Skeletal muscle satellite cell (primary cell): ENCODE results near the gene PTH1R.

Source experiments
- H3K27me3 ChIP-seq: 2 replicates; pipeline ENCODE4 v1.7.0; 2013; ENCODE audit warnings: low read length; ENCODE audit not compliant: control insufficient read depth, insufficient read depth
- H3K36me3 ChIP-seq: 2 replicates; pipeline ENCODE4 v1.7.0; 2013; ENCODE audit warnings: mild to moderate bottlenecking, control low read depth, low read length; ENCODE audit not compliant: insufficient read depth
- H3K4me1 ChIP-seq: 2 replicates; pipeline ENCODE4 v1.7.0; 2013; ENCODE audit warnings: low read length; ENCODE audit not compliant: control insufficient read depth, insufficient read depth
- H3K4me2 ChIP-seq: 2 replicates; pipeline ENCODE4 v1.7.0; 2013; ENCODE audit warnings: mild to moderate bottlenecking, low read length
- H3K4me3 ChIP-seq: 2 replicates; pipeline ENCODE4 v1.7.0; 2013; ENCODE audit warnings: low read length
- H3K9ac ChIP-seq: 2 replicates; pipeline ENCODE4 v1.7.0; 2013; ENCODE audit warnings: mild to moderate bottlenecking, low read depth, low read length, moderate library complexity
- H3K9me3 ChIP-seq: replicated peaks from 2 replicates; pipeline ENCODE4 v1.7.0; 2013; ENCODE audit warnings: mild to moderate bottlenecking, control low read depth, low read length

PTH1R gene

DNA sequence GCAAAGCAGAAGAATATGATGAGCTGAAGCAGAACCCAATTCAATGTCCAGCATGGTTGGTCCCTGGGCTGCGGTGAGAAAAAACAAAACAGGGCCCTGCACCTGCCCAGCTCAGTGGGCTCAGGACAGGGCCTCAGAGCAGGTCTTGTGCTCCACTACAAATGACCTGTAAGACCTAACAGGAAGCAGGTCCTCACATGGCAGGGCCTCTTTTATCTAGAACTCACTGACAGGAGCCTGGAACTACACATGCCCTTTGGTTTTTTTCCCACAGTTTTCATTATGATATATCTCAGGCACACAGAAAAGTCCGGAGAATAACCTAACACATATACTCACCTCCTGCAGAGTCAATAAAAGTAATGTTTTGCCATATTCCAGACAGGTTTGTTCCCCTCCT lies 60.6 kb downstream of the PTH1R start:
- peaks cover 55% of the 10 kb centered on the region for H3K36me3 ChIP-seq
- H3K27me3 ChIP-seq, result no peaks in the 10 kb centered on the region
- H3K4me3 ChIP-seq, result no peak overlapping the region
- no peak overlapping the region for H3K9ac ChIP-seq
- H3K9me3 ChIP-seq, result no peaks in the 10 kb centered on the region
- H3K4me2 ChIP-seq, result no peak overlapping the region
- peaks cover 46% of the 10 kb centered on the region for H3K4me1 ChIP-seq

DNA sequence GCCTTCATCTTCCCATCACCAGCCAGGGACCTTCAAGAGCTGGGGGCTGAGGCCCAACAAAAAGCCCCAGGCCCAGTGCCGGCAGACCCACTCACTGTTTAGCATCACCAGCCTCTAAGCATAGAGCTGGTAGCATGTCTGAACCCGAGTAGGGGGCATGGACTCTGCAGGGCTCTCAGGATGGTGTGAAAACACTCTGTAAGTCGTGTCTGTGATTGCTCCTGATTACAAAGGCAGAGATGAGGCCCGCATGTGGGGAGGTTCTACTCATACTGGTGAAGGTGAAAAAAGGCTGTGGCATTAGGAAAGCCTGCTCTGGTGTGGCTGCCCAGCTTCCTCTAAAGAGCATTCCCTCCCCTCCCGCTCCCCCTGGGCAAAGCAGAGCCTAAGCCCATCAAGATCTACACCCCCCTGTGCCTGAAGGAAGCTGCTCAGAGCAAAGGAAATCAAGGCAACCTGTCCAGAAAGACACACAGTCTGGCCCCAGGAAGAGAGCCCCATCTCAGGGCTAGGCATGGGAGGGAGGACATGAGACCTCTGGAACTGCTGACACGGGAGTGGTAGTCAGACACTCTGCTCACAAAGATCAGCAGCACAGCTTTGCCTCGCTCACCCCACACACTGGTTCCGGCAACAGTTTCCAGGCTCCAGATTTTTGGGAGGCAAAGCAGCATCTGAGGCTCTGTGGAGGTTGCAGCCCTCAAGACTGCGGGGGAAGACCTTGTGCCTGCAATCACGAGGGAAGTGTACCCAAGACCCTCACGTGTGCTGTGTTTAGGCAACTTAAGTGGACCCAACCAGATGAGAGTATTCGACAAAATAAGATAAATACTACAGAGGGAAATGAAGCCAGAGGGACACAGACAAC lies 62.3 kb downstream of the PTH1R start:
- Histone ChIP-seq H3K27me3 (no peaks in the 10 kb centered on the region), H3K9ac (no peak overlapping the region), H3K36me3 (peaks cover 55% of the 10 kb centered on the region), H3K4me3 (no peak overlapping the region), H3K9me3 (no peaks in the 10 kb centered on the region), H3K4me1 (peaks cover 36% of the 10 kb centered on the region), H3K4me2 (no peak overlapping the region)

DNA sequence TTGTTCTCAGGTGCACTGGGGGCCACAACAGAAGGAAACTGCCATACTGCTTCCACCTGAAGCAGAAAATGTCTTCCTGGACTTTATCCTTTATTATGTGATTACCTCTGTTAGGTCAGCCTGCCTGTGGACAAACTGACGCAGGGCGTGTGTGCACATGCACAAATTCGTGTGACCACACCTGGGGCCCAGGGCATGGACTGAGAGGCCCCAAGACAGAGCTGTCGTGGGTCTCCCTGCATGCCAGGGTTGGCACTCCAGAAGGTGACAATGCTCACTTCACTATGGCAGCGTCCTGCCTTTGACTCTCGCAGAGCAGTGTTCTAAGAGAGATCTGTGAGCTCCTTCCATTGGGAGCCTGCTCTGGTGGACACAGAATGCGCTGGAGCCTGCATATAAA lies 64.6 kb downstream of the PTH1R start:
- Histone ChIP-seq H3K27me3 (no peaks in the 10 kb centered on the region), H3K9me3 (no peaks in the 10 kb centered on the region), H3K4me2 (no peak overlapping the region), H3K4me3 (no peak overlapping the region), H3K9ac (no peak overlapping the region), H3K4me1 (peaks cover 15% of the 10 kb centered on the region), H3K36me3 (peaks cover 59% of the 10 kb centered on the region)

DNA sequence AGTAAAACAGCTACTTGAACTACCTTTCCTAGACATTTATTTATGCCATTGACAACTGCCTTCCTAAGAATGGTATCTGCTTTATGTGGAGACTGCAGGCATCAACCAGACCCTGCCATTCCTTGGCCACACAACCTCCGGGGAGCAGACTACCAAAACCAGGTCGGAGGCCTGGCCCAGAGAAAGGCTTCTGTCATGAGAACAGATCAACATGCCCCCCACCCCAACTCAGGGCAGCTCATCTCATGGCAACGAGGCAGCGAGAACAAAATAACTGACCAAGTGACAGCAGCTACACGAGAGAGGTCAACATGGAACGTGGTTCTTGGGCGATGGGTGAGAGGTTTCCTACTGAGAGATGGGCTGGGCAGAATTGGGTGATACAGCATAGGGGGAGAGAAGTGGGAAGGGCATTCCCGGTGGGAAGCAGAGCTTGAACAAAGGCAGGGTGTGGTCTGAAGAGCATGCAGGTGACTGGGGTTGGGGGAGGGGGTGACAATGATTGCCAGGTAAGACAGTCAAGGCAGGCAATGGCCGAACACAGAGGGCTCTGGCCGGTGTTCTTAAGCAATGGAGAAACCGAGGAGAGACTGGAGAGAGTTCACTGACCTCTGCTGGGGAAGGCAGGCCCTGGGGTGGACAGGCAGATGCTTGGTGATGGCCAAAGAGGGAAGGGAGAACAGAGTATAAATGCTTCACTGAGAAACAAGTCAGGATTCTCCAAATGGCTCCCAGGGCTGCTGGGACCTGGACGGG lies 65.1 kb downstream of the PTH1R start:
- Histone ChIP-seq H3K4me1 (peaks cover 15% of the 10 kb centered on the region), H3K4me2 (no peak overlapping the region), H3K36me3 (peaks cover 53% of the 10 kb centered on the region), H3K27me3 (no peaks in the 10 kb centered on the region), H3K4me3 (no peak overlapping the region), H3K9ac (no peak overlapping the region), H3K9me3 (no peaks in the 10 kb centered on the region)

DNA sequence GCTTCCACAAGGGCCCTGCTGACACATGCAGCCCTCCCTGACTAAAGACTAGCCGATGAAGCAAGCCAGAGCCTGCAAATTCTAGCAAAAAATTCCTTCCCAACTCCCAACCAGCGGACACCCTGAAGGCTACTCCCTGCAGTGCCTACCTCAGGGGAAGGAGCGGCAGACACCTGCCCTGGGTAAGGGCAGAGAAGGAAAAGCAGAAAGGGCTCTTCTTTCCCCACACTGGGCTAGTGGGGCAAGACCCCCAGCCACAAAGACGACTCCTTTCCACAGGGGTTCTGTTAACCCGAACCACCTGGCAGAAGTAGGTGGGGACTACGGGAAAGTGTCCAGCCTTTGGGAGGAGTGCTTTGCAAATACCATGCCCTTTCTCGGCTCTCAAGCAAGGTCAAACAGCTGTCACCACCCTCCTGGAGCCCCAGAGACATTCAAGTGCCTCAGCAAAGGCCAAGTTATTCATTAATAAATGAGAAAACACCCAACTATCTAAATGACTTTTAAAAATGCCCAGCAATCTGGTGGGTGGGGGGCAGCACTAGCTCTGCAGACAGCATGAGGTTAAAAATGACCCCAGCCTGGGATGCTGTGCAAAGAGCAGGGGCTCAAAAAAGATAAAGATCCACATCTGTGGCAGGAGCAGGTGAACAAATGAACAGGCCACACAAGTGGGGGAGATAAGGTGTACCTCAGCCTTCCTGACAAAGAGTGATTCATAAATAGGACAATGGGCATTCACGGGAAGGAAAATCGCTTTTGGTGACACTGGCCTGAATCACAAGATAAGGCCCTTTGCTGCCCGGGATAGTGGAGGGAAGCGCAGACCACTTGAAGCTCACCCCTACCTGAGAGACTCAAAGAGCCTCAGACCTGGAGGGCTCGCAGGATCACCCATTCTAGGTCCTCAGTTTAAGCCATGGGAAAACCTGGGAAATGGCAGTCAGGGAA lies 66.0 kb downstream of the PTH1R start:
- H3K27me3 ChIP-seq, result no peaks in the 10 kb centered on the region
- no peak overlapping the region for H3K4me2 ChIP-seq
- H3K9me3 ChIP-seq, result no peaks in the 10 kb centered on the region
- peaks cover 22% of the 10 kb centered on the region for H3K4me1 ChIP-seq
- H3K9ac ChIP-seq, result no peak overlapping the region
- no peak overlapping the region for H3K4me3 ChIP-seq
- peaks cover 49% of the 10 kb centered on the region for H3K36me3 ChIP-seq

DNA sequence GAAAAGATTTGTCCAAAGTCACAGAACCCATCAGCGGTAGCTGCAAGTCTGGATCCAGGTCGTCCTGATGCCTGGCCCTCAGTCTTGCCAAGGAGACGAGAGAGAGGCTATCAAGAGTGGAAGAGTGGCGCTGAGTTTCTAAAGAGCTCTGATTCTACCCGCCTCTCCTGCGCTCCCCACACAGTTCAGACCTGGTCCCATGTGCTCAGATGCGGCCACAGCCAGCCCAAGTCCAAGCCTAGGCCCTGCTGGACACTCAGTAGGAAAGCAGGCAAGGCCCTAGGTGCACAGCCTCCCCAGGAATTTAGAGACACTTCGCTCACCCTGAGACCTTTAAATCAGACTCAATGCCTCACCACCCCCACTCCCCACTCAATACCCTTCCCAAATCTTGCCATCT lies 66.7 kb downstream of the PTH1R start:
- Histone ChIP-seq H3K4me1 (peaks cover 29% of the 10 kb centered on the region), H3K4me3 (no peak overlapping the region), H3K9ac (no peak overlapping the region), H3K27me3 (no peaks in the 10 kb centered on the region), H3K4me2 (no peak overlapping the region), H3K36me3 (peaks cover 49% of the 10 kb centered on the region), H3K9me3 (no peaks in the 10 kb centered on the region)

DNA sequence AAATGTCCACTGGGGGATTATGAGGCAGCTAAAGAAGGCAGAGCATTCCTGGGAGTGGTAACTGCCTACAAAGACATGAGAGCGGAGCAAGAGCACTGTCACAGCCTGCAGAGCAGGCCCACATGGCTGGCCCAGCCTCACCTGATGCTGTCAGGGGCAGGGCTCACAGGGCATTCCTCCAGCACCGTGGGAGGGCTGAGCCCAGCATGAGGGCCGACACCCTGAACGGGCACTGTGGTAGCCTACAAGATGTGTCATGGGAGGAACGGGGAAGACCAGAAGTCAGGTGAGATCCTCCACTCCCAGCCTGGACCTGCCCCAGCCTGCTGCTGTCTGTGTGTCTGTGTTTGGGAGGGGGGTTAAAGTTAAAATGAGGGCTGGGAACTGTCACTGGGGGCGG lies 68.9 kb downstream of the PTH1R start:
- H3K36me3 ChIP-seq, result peaks cover 30% of the 10 kb centered on the region
- no peak overlapping the region for H3K4me2 ChIP-seq
- no peak overlapping the region for H3K4me3 ChIP-seq
- no peaks in the 10 kb centered on the region for H3K9me3 ChIP-seq
- no peak overlapping the region for H3K9ac ChIP-seq
- H3K27me3 ChIP-seq, result no peaks in the 10 kb centered on the region
- H3K4me1 ChIP-seq, result peaks cover 32% of the 10 kb centered on the region

DNA sequence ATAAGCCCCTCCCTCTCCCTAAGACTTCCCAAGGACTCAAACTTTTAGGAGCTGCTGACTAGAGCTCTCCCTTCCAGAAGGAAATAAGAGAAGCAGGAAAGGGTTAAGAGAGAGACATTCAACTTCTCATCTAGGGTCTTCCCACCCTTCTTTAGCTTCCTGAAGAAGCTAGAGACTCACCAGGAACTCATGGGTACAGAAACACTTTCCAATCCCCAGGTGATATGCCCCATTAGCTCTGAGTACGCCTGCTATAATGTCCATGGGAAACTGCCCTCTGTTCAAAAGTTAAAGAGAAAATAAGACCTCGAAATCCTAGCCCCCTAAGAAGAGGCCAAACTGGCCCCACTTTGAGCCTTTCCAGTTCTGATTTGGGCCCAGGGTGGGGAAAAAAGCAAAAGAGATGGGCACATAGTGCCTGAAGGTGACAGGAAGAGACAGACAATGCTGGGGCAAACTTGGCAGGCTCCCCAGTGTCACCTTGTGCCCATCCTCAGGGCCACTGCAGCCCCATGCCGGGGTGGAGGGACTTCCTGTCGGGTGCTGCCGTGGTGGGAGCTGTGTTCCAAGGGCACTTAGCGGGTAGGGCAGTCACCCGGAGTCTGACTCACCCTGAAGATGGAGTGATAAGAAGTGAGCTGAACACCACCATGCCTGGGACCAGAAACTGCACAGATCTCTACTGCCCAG lies 69.5 kb downstream of the PTH1R start:
- Histone ChIP-seq H3K9ac (no peak overlapping the region), H3K27me3 (no peaks in the 10 kb centered on the region), H3K9me3 (no peaks in the 10 kb centered on the region), H3K4me1 (peaks cover 32% of the 10 kb centered on the region), H3K4me2 (peak overlapping the region; percentile 8), H3K4me3 (no peak overlapping the region), H3K36me3 (peaks cover 25% of the 10 kb centered on the region)

DNA sequence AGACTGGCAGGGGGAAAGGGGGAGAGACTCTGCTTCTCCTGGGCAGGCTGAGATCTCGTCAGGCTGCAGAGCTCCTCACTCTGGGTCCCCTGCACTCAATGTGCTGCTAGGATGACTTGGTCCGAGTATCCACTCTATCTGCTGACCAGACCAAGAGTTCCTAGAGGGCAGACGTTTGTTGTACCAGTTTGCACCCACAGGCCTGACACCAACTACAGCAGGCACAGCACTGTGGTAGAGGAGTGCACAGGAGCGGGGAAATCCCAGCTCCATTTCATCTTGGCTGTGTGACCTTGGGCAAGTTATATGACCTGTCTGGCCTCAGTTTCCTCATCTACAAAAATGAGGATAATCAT lies 70.0 kb downstream of the PTH1R start:
- Histone ChIP-seq H3K9me3 (no peaks in the 10 kb centered on the region), H3K4me1 (peaks cover 32% of the 10 kb centered on the region), H3K27me3 (no peaks in the 10 kb centered on the region), H3K4me3 (no peak overlapping the region), H3K4me2 (peak overlapping the region; percentile 8), H3K9ac (no peak overlapping the region), H3K36me3 (peaks cover 23% of the 10 kb centered on the region)

DNA sequence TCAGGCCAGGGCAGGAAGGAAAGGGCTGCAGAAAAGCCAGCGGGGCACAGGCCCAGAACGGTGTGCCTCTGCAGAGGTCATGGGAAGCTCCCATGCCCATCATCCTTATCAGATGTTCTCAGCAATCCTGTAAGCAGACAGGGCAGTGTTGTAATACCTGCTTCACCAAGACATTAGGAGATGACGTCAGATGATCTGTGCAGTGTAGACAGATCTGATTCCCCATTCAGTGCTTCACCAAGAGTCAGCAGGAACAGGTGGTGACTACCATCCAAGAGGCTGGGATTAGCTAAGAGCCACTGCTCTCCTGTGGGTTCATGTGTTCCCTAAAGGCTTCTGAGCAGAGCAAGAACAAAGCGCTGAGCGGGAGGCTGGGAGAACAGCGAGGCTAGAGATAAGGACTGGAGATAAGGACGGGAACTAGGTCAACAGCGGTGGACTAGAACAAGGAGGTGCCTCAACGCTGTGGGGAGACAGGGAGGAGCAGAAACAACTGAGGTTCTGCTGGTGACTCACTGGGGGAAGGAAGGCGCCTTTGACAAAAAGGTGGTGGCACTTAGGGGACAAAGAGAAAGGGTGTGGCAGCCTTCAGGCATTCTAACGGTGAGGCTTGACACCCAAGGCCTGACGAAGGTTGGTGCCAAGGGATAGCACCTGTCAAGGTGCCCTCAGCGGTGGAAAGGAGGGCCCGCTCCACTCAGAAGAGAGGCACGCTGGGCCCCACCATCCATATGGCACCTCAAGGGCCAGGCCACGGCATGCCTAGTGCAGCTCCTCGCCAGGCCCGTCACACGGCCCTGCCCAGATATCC lies 70.7 kb downstream of the PTH1R start:
- Histone ChIP-seq H3K36me3 (peaks cover 20% of the 10 kb centered on the region), H3K4me2 (peak overlapping the region; percentile 8), H3K9me3 (no peaks in the 10 kb centered on the region), H3K9ac (no peak overlapping the region), H3K4me3 (no peak overlapping the region), H3K4me1 (peaks cover 32% of the 10 kb centered on the region), H3K27me3 (no peaks in the 10 kb centered on the region)
